C4-2B (cell line): ENCODE results near the gene LGR6.

ENCODE experiments used
- H3K27ac ChIP-seq: fragments of 450-650 bp; 2 replicates; pipeline ENCODE4 v1.5.1; 2017
- CTCF ChIP-seq: fragments of 450-650 bp; conservative IDR thresholded peaks from 2 replicates; pipeline ENCODE4 v1.5.1; 2017; ENCODE audit warnings: mild to moderate bottlenecking
- ZFX ChIP-seq: fragments of 450-650 bp; IDR thresholded peaks from 2 replicates; pipeline ENCODE4 v1.6.1; 2017

The LGR6 gene

DNA sequence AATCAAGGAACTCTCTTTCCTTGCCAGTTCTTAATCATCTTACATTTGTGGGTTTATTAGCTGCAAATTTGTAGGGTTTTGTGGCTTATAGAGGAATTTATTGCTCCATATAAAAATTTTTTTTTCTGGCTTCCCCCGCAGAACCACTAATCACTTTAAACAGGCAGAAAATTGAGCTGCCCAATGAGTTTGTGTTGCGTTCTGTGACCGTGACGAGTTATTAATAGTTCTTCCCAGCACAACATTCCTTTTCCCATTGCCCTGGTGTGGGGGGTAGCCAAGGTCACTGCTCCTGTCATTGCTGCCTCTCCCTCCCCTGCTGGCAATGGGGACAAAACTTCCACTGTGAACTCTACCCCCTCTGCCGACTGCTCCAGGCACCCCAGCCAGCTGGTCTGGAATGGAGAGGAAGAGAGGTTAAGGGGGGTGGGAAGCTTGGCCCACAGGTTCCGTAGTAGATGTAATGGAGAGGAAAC lies 93.1 kb downstream of the LGR6 start:
- H3K27ac ChIP-seq = no peak overlapping the region
- TF ChIP-seq CTCF (no peak), ZFX (no peak)

GRCh38 chr1:202287196-202287595 lies 93.6 kb downstream of the LGR6 start:
- TF ChIP-seq CTCF (no peak), ZFX (no peak)
- H3K27ac ChIP-seq = peak overlapping the region; percentile 30; the same call in 1 of the 2 replicates

DNA sequence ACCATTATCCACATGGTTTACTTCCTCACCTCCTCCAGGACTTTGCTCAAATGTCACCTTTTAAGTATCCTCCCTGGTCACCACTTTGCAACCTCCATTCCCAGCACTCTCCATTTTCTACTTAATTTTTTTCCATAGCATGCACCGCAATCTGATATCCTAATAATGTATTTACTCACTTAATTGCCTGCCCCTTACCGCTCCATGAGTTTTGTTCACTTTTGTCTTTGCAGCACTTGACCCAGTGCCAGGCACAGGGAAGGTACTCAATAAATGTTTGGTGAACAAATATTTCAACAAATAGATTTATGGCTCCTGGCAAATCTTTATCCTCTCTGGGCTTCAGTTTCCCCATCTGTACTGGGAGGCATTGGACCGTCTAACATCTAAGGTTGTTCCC lies 94.6 kb downstream of the LGR6 start:
- no peak for TF ChIP-seq ZFX
- no peak for TF ChIP-seq CTCF
- H3K27ac ChIP-seq = peak overlapping the region; percentile 30

- TF ChIP-seq ZFX (no peak), CTCF (no peak)
- H3K27ac ChIP-seq = no peak overlapping the region; the same call in 1 of the 2 replicates
These were observed 95.4 kb downstream of the LGR6 start for GRCh38 chr1:202289009-202289408.

GRCh38 chr1:202291001-202291400 lies 97.4 kb downstream of the LGR6 start:
- TF ChIP-seq CTCF (no peak), ZFX (no peak)
- H3K27ac ChIP-seq = no peak overlapping the region

DNA sequence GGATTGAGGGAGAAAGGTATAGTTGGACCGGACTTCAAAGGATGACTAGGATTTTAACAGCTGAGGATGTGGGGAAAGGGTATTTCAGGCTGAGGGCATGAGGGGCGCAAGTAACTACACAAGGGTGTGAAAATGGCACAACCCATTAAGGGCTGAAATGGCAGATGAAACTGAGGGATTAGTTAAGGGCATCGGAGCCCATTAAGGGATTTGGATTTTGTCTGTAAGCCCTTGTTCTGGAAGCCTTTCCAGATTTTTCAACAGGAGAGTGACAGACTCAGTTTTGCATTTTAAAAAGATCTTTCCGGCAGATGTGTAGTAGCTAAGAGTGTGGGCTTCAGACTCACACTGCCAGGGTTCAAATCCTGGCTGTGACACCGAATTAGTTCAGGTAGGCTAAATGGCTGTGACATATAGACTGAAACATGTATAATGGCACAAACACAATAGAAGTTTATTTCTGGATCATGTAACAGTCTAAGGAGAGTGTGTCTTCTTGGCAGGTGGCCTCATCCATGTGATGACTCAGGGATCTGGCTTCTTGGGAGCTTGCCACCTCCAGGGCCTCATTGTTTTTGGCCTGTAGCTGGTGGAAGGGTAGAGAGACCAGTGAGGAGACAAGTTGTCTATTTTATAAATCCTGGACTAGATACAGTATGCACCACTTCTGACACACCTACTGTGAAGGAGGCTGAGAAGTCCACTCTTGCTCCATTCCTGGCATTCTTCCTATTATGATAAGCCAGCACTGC lies 98.5 kb downstream of the LGR6 start:
- no peak overlapping the region; the same call in 1 of the 2 replicates for H3K27ac ChIP-seq

More for the DNA sequence above, 98.5 kb downstream of the LGR6 start:
- no peak for TF ChIP-seq ZFX
- no peak for TF ChIP-seq CTCF
